GM12874 (cell line): ENCODE measurements around the gene RAB30.

Source experiments
- TF ChIP-seq, protein P1 (sequence below): IDR thresholded peaks from 2 replicates; pipeline ENCODE4 v1.5.1; 2011; ENCODE audit warnings: low read depth, mild to moderate bottlenecking, control low read depth, low read length, moderate library complexity; ENCODE audit not compliant: insufficient read depth

Gene RAB30

DNA sequence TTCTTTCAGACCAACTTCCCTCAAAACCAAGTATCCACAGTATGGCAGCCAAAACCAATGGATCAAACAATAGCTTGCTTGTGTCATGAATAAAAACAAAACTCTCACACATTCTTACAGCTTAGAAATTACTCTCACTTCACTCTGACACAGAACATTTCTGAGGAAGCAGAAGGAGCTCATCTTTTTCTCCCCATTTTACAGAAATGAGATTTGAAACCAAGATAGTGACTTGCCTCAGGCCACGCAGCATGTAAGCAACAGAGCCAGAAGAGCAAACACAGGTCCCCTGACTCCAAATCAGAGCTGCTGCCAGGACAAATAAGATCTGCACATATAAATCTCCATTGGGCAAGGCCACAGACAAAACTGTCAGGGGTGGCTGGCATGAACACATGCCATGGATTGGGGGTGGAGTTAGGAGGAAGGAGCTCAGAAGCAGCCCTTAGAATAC lies 64.8 kb downstream of the RAB30 start:
- TF ChIP-seq, protein P1, sequence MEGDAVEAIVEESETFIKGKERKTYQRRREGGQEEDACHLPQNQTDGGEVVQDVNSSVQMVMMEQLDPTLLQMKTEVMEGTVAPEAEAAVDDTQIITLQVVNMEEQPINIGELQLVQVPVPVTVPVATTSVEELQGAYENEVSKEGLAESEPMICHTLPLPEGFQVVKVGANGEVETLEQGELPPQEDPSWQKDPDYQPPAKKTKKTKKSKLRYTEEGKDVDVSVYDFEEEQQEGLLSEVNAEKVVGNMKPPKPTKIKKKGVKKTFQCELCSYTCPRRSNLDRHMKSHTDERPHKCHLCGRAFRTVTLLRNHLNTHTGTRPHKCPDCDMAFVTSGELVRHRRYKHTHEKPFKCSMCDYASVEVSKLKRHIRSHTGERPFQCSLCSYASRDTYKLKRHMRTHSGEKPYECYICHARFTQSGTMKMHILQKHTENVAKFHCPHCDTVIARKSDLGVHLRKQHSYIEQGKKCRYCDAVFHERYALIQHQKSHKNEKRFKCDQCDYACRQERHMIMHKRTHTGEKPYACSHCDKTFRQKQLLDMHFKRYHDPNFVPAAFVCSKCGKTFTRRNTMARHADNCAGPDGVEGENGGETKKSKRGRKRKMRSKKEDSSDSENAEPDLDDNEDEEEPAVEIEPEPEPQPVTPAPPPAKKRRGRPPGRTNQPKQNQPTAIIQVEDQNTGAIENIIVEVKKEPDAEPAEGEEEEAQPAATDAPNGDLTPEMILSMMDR: no peak

DNA sequence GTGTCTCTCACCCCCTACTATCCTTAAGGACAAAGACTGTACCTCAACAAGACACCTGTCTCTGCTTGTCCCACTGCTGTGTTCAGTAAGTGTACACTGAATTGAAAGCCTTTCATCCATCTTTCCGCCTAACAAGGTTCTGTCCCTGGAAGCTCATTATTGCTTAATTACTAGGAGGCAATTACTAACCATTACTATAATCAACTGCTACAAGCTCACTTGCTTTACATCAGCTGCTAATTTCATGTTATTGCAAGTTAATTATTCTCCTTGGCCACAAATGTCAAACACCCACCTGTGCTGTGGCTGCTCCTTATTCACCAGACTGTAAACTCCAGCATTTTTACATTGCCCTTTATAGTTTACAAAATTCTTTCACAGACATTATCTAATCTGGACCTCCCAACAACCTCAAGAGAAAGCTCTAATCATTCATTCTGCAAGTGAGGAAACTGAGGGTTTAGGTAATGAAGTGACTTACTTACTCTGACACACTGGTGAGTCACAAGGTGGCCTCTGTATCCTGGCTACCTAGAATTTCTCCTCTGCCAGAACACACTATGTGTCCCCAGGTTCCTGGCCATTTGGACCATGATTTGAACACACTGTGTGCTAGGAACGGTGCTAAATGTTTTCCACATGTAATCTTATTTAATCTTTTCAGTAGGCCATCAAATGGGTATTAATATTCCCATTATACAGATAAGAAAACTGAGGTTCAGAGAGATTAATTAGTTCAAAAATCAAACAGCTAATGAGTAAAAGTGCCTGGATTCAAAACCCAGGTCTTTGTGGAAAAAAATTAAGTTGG lies 66.7 kb downstream of the RAB30 start:
- TF ChIP-seq, protein P1: no peak

DNA sequence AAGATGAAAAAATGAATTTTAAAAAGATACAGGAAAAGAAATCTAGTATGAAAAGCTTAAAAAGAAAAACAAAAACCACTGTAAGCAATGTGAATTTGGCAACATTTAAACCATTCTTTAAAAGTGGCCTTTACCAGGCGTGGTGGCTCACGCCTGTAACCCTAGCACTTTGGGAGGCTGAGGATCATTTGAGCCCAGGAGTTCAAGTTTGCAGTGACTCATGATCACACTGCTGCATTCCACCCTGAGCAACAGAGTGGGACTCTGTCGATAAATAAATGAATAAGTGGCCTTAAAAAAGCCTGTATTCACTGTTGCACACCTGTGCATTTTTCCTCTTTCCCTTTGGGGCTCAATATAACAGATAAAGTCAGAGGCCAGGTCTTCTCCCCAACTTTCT lies 69.2 kb downstream of the RAB30 start:
- TF ChIP-seq, protein P1: no peak

DNA sequence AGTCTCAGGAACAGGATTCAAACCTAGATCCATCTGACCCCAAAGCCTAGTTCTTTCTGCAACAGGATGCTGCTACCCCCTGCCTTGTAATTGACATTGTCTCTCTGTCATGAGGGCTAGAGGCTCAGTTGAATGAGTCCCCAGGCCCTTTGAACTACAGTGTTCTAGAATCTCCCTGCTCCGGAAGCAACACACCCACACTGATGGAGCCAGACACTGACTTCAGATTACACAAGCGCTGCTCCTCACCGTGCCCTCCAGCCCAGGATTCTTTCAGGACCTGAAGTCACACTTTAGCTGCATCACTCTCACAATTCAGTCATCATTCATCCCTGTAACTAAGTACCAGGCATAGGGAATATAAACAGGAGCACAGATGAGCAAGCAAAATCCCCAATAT lies 69.6 kb downstream of the RAB30 start:
- TF ChIP-seq, protein P1: no peak

DNA sequence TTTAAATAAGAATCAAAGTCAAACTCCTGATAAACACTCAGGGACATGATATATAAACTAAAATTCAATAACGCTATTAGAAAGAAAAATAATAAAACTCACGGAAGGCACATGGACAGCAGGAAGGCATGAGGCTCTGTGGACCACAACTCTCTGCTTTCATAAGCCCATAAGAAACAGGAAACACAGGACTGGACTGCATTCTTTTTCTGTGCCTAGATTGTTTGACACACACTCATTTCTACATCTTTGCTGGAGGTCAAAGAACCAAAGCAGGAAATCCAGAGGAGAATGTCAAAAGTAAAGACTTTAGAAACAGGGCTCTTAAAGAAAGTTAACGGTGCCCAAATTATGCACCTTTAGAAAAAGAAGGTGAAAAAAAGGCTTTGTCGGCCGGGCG lies 71.3 kb downstream of the RAB30 start:
- TF ChIP-seq, protein P1: no peak

DNA sequence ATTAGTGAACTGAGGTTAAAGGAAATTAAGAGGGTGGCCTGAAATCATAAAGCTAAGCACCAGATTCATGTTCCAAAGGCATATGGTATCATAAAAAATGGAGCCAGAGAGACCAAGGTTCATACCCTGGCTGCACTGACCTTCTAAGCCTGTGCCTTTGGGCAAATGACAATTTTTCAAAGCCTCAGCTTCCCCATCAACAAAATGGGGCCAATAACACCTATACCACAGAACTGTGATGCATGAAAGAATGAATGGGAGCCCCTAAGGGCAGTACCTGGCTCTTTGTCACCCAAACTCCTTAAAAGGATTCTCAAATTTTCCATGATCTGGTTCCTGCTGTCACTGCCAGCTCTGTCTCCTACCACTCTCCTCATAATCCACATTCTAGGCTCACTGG lies 72.5 kb downstream of the RAB30 start:
- TF ChIP-seq, protein P1: no peak

DNA sequence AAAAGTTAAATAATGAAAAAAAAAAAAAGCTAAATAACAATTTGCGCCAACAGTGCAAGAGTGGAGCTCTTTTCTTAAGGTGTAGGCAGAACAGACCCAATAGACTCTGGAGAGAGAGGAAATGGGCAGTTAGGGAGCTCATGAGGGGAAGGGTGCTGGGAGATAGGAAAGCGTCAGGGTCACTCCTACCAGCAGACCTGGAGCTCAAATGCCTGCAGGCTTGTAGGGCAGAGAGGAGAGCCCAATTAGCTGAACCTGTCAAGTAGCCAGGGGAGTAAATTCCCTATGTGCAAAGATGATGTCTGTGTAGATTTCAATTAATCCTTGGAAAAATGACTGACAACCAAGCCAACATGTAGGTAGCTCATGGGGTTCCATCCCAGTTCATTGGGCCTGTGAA lies 73.0 kb downstream of the RAB30 start:
- TF ChIP-seq, protein P1: no peak
